ENCODE results near the gene MYCN.

DNA sequence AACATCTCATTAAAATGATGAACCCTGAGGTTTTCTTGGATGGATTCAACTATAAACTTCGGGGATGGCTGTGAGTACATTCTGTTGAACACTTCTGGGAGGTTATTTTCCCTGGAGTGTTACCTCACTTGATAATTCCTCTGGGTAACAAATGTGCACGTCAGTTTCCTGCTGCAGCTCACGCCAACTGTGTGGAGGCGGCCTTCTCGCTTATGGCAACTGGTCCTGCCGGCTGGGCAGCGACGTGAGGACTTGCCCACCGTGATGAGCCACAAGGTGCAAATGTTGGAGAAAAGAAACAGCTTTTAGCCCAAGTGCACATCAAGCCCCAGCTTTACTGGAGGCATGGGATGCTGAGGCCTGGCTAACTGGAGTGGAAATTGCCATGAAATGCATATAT is 15.9 kb downstream of the MYCN start:
- TF ChIP-seq, protein P1, sequence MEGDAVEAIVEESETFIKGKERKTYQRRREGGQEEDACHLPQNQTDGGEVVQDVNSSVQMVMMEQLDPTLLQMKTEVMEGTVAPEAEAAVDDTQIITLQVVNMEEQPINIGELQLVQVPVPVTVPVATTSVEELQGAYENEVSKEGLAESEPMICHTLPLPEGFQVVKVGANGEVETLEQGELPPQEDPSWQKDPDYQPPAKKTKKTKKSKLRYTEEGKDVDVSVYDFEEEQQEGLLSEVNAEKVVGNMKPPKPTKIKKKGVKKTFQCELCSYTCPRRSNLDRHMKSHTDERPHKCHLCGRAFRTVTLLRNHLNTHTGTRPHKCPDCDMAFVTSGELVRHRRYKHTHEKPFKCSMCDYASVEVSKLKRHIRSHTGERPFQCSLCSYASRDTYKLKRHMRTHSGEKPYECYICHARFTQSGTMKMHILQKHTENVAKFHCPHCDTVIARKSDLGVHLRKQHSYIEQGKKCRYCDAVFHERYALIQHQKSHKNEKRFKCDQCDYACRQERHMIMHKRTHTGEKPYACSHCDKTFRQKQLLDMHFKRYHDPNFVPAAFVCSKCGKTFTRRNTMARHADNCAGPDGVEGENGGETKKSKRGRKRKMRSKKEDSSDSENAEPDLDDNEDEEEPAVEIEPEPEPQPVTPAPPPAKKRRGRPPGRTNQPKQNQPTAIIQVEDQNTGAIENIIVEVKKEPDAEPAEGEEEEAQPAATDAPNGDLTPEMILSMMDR (IDR thresholded peaks at IDR 0.05; ENCODE audit: extremely low read depth in 1 of 2, insufficient read depth in 1 of 2, low read depth in 1 of 2, low read length in 2 of 2): no peak
- TF ChIP-seq EZH2 (IDR thresholded peaks at IDR 0.05; ENCODE audit: borderline replicate concordance, low read depth, low read length, severe bottlenecking) (no peak), MYC (IDR thresholded peaks at IDR 0.05; ENCODE audit: low read depth, low read length) (no peak), POLR2A (IDR thresholded peaks at IDR 0.05; ENCODE audit: low read depth, low read length) (no peak), JUN (IDR thresholded peaks at IDR 0.05; ENCODE audit: borderline replicate concordance, insufficient read depth, insufficient read length, low read depth) (no peak)
- TF ChIP-seq, protein P2, sequence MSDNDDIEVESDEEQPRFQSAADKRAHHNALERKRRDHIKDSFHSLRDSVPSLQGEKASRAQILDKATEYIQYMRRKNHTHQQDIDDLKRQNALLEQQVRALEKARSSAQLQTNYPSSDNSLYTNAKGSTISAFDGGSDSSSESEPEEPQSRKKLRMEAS (IDR thresholded peaks at IDR 0.05; ENCODE audit: insufficient read depth, insufficient read length): no peak

Measured in endothelial cell of umbilical vein (primary cell).